ENCODE results near the gene INCA1.

INCA1 gene

GRCh38 chr17:4972322-4972721 is 25.0 kb downstream of the INCA1 start:
- DNase-seq (ENCODE audit: extremely low read depth in 1 of 2, low read depth in 1 of 2) = no peak

- no peak for DNase-seq (ENCODE audit: extremely low read depth in 1 of 2, low read depth in 1 of 2)
Observed at GRCh38 chr17:4971826-4972225, 25.5 kb downstream of the INCA1 start.

GRCh38 chr17:4970273-4970672 is 27.0 kb downstream of the INCA1 start:
- DNase-seq (ENCODE audit: extremely low read depth in 1 of 2, low read depth in 1 of 2) = no peak

GRCh38 chr17:4969551-4970173 is 27.7 kb downstream of the INCA1 start:
- peak in 1 of 2 donors; percentile 43 for DNase-seq (ENCODE audit: extremely low read depth in 1 of 2, low read depth in 1 of 2)

- peak; percentile 37 to 52 for DNase-seq (ENCODE audit: extremely low read depth in 1 of 2, low read depth in 1 of 2)
Observed at GRCh38 chr17:4969047-4969550, 28.2 kb downstream of the INCA1 start.

- peak; percentile 16 to 29 for DNase-seq (ENCODE audit: extremely low read depth in 1 of 2, low read depth in 1 of 2)
Observed at GRCh38 chr17:4968486-4969046, 28.8 kb downstream of the INCA1 start.

GRCh38 chr17:4967539-4968485 is 29.5 kb downstream of the INCA1 start, which contains the start of gene SPAG7:
Gene SPAG7, minus strand, starts transcription at chr17:4967817. Its CDS starts 13 bp downstream, at chr17:4967804.
- DNase-seq (ENCODE audit: extremely low read depth in 1 of 2, low read depth in 1 of 2) = peak; percentile 83 to 87

GRCh38 chr17:4966844-4967538 is 30.3 kb downstream of the INCA1 start:
- DNase-seq (ENCODE audit: extremely low read depth in 1 of 2, low read depth in 1 of 2) = peak; percentile 80 to 92

GRCh38 chr17:4965311-4965986 is 31.9 kb downstream of the INCA1 start:
- no peak for DNase-seq (ENCODE audit: extremely low read depth in 1 of 2, low read depth in 1 of 2)

GRCh38 chr17:4960279-4960922 is 36.9 kb downstream of the INCA1 start:
- DNase-seq (ENCODE audit: extremely low read depth in 1 of 2, low read depth in 1 of 2) = no peak

- no peak for DNase-seq (ENCODE audit: extremely low read depth in 1 of 2, low read depth in 1 of 2)
Observed at GRCh38 chr17:4959261-4959965, 37.9 kb downstream of the INCA1 start.

GRCh38 chr17:4958102-4958501 is 39.2 kb downstream of the INCA1 start:
- no peak for DNase-seq (ENCODE audit: extremely low read depth in 1 of 2, low read depth in 1 of 2)

GRCh38 chr17:4956493-4957061 is 40.7 kb downstream of the INCA1 start:
- no peak for DNase-seq (ENCODE audit: extremely low read depth in 1 of 2, low read depth in 1 of 2)

GRCh38 chr17:4955091-4955490 is 42.2 kb downstream of the INCA1 start:
- no peak for DNase-seq (ENCODE audit: extremely low read depth in 1 of 2, low read depth in 1 of 2)

GRCh38 chr17:4953451-4953961 is 43.8 kb downstream of the INCA1 start:
- DNase-seq (ENCODE audit: extremely low read depth in 1 of 2, low read depth in 1 of 2) = no peak

GRCh38 chr17:4951486-4951885 is 45.8 kb downstream of the INCA1 start:
- DNase-seq (ENCODE audit: extremely low read depth in 1 of 2, low read depth in 1 of 2) = no peak

GRCh38 chr17:4950746-4951204 is 46.5 kb downstream of the INCA1 start, which contains the start of gene ENO3:
Gene ENO3, plus strand, starts transcription at chr17:4951119. Its CDS starts 711 bp downstream, at chr17:4951830.
- no peak for DNase-seq (ENCODE audit: extremely low read depth in 1 of 2, low read depth in 1 of 2)

GRCh38 chr17:4950075-4950745 is 47.1 kb downstream of the INCA1 start:
- DNase-seq (ENCODE audit: extremely low read depth in 1 of 2, low read depth in 1 of 2) = no peak

Measured in stimulated activated CD8-positive, alpha-beta memory T cell treated with anti-CD3 and anti-CD28 coated beads, Interleukin-7, amount 100 ng/mL, for 48 hours (primary cell).